HepG2 (cell line): ENCODE measurements around the gene TMEM100. TPM values are rescaled to one million over a fixed set of nuclear protein-coding genes. Genes with fewer than 3 reads are reported as not detected.
A peak's percentile ranks its signal among the peaks of the same experiment; 100 is the strongest.

Experiments
- ATAC-seq: fragments of 200-7000 bp; cut with Tn5 transposase; 3 replicates; pipeline ENCODE4 v1.9.1; 2020; ENCODE audit warnings: mild to moderate bottlenecking, moderate library complexity
- BruUV-seq: library from RNA; stranded (reverse); fragments of 400-500 nt; replicated peaks from 2 replicates; lab custom pipeline; 2021; lab: Mats Ljungman, UMichigan
- CTCF ChIA-PET: fragments of 300-600 bp; formaldehyde crosslinking; extraction: SDS; loops from one replicate; lab custom pipeline; 2021; ENCODE audit warnings: low total read pairs, inconsistent platforms, low intra/inter-chr PET ratio; lab: Yijun Ruan, JAX
- POLR2A ChIA-PET: fragments of 350-600 bp; sonication (Branson Sonifier 250); formaldehyde crosslinking; loops from one replicate; lab custom pipeline; 2020; ENCODE audit warnings: antibody characterized with exemption, inconsistent platforms; lab: Yijun Ruan, JAX
- DNase-seq: peaks from one replicate; pipeline ENCODE4 v3.0.0-alpha.2; 2015; ENCODE audit warnings: low spot score
- FAIRE-seq: peaks from 3 replicates; lab custom pipeline; 2011; peaks lifted over from hg19 to GRCh38; lab: Jason Lieb, UNC
- H2AFZ ChIP-seq: one replicate; pipeline ENCODE4 v1.6.1; 2011; ENCODE audit warnings: low read length, inconsistent platforms
- H3K27ac ChIP-seq: fragments of 300-600 bp; 3 replicates; pipeline ENCODE4 v1.8.0; 2011; ENCODE audit warnings: mixed run types, mild to moderate bottlenecking, mixed read lengths, low read length, inconsistent platforms; ENCODE audit not compliant: insufficient read depth; ENCODE audit errors: extremely low read length
- H3K27me3 ChIP-seq, 2 experiments: fragments of 200-600 bp in 1 of 2; 2 replicates in 1 of 2; 3 replicates in 1 of 2; pipeline versions ENCODE4 v1.6.0 to v1.8.0; 2011; ENCODE audit warnings: low read length in 2 of 2, mild to moderate bottlenecking in 2 of 2, moderate library complexity in 2 of 2, inconsistent platforms in 1 of 2; ENCODE audit not compliant: insufficient read depth in 2 of 2, control insufficient read depth in 1 of 2
- H3K36me3 ChIP-seq, 2 experiments: fragments of 200-600 bp in 1 of 2; replicated peaks in 1 of 2; 2 replicates in 1 of 2; 3 replicates in 1 of 2; pipeline versions ENCODE4 v1.5.1 to v1.8.0; 2011; ENCODE audit warnings: low read length in 2 of 2, inconsistent platforms in 1 of 2; ENCODE audit not compliant: insufficient read depth in 2 of 2, control insufficient read depth in 1 of 2
- H3K4me1 ChIP-seq: 2 replicates; pipeline ENCODE4 v1.5.1; 2012; ENCODE audit warnings: low read length, inconsistent platforms; ENCODE audit not compliant: insufficient read depth
- H3K4me2 ChIP-seq: 2 replicates; pipeline ENCODE4 v1.6.0; 2011; ENCODE audit warnings: low read depth, low read length, inconsistent platforms
- H3K4me3 ChIP-seq, 3 experiments: fragments of 200-600 bp in 1 of 3; sonication (generic), shearing (Covaris generic) in 1 of 3; replicated peaks in 1 of 3; 2 replicates each; pipeline ENCODE4 v1.5.1; 2011 to 2016; ENCODE audit warnings: low read length in 3 of 3, inconsistent platforms in 2 of 3, low read depth in 2 of 3, mild to moderate bottlenecking in 2 of 3, control low read depth in 1 of 3, mixed read lengths in 1 of 3; ENCODE audit not compliant: insufficient read depth in 1 of 3
- H3K79me2 ChIP-seq: one replicate; pipeline ENCODE4 v1.6.1; 2011; ENCODE audit warnings: low read length, inconsistent platforms; ENCODE audit not compliant: insufficient read depth
- H3K9ac ChIP-seq: 2 replicates; pipeline ENCODE4 v1.6.0; 2011; ENCODE audit warnings: mild to moderate bottlenecking, low read depth, low read length, inconsistent platforms; ENCODE audit not compliant: insufficient read depth
- H3K9me3 ChIP-seq: 2 replicates; pipeline ENCODE4 v1.5.1; 2012; ENCODE audit warnings: mild to moderate bottlenecking, low read length
- H4K20me1 ChIP-seq: 2 replicates; pipeline ENCODE4 v1.6.0; 2011; ENCODE audit warnings: inconsistent platforms, mild to moderate bottlenecking, low read length, moderate library complexity; ENCODE audit not compliant: insufficient read depth
- ELF4 ChIP-seq: sonication (generic); formaldehyde crosslinking; IDR thresholded peaks from 2 replicates; pipeline ENCODE4 v1.5.0; 2020; ENCODE audit warnings: missing genetic modification reagents, mild to moderate bottlenecking, moderate library complexity, borderline replicate concordance
- GMEB2 ChIP-seq: IDR thresholded peaks from 2 replicates; pipeline ENCODE4 v1.6.1; 2016; ENCODE audit warnings: missing biosample characterization, missing genetic modification reagents, low read depth
- KLF11 ChIP-seq: IDR thresholded peaks from 2 replicates; pipeline ENCODE4 v1.6.1; 2016; ENCODE audit warnings: missing compliant biosample characterization
- PPARG ChIP-seq: conservative IDR thresholded peaks from 2 replicates; pipeline ENCODE4 v1.6.1; 2016; ENCODE audit warnings: missing biosample characterization, missing genetic modification reagents
- PRPF4 ChIP-seq: fragments of 200-400 bp; formaldehyde crosslinking; IDR thresholded peaks from 2 replicates; pipeline ENCODE4 v1.6.1; 2016; ENCODE audit warnings: low read length, low read depth; ENCODE audit not compliant: poor library complexity, severe bottlenecking
- SPEN ChIP-seq: sonication (generic); formaldehyde crosslinking; IDR thresholded peaks from 2 replicates; pipeline ENCODE4 v1.5.1; 2020; ENCODE audit warnings: low read depth, mild to moderate bottlenecking, missing genetic modification reagents
- WGBS: methylation state at CpG from one replicate; pipeline ENCODE4 v1.1.6; 2017; ENCODE audit warnings: low lambda C conversion rate; 5-methylcytosine and 5-hydroxymethylcytosine counted together
- in situ Hi-C: cut with HindIII; loops from 2 replicates; pipeline ENCODE4 v1.10.0; 2017; ENCODE audit warnings: low pct_unique_long_range_greater_than_20kb; ENCODE audit not compliant: extremely low pct_ligation_motif_present
- intact Hi-C: fragments of 100-400 bp; cut with micrococcal nuclease; formaldehyde crosslinking; loops from one replicate; pipeline ENCODE4 v1.10.0; 2022; ENCODE audit not compliant: unreplicated experiment
- polyA plus RNA-seq, 8 experiments: library from polyadenylated mRNA; depleted of rRNA in 3 of 8; stranded (reverse) in 7 of 8; unstranded in 1 of 8; fragments of >200 nt; fragmentation: Illumina TruSeq in 4 of 8; extraction: Trizol in 4 of 8; gene quantifications; 2 replicates each; pipeline versions ENCODE4 v1.2.1 to v1.2.3, GENCODE V29; 2011 to 2016; ENCODE audit warnings: low read depth in 4 of 8, missing spikeins in 1 of 8, mixed read lengths in 1 of 8; ENCODE audit not compliant: insufficient read depth in 1 of 8
- total RNA-seq, 5 experiments: library from RNA; depleted of rRNA; stranded (reverse); fragments of >200 nt; fragmentation: Illumina TruSeq; extraction: Trizol; gene quantifications; 2 replicates each; pipeline ENCODE4 v1.2.3, GENCODE V29; 2016; ENCODE audit warnings: low read depth in 1 of 5

The TMEM100 gene
- total and polyA plus RNA-seq, 2 of the 13 experiments (the other 11 are each of a cell fraction or from before 2014, with no cell fraction given) = not detected

GRCh38 chr17:55741356-55741700 lies 18.7 kb upstream of the TMEM100 start (continued):
- TF ChIP-seq ELF4 = no peak
- no peak for TF ChIP-seq SPEN
- no peak for TF ChIP-seq KLF11 (CRISPR knock-in tag)
- TF ChIP-seq GMEB2 (CRISPR knock-in tag) = no peak

GRCh38 chr17:55740511-55741355 lies 18.1 kb upstream of the TMEM100 start:
- no TSS peak for BruUV-seq
- no peak for DNase-seq
- WGBS = 34% methylated on average over 10 of the region's 10 CpGs

More at GRCh38 chr17:55740511-55741355, 18.1 kb upstream of the TMEM100 start:
- peaks cover 30% of the 10 kb centered on the region for H3K4me1 ChIP-seq
- H2AFZ ChIP-seq = no peak overlapping the region
- H3K9me3 ChIP-seq = no peaks in the 10 kb centered on the region
- no peak for FAIRE-seq
- H3K27me3 ChIP-seq = no peaks in the 10 kb centered on the region
- H4K20me1 ChIP-seq = no peaks in the 10 kb centered on the region
- no peak overlapping the region for H3K27ac ChIP-seq
- intact Hi-C loops (no loop called here), in situ Hi-C loops (no loop called here)
- ChIA-PET CTCF (no interaction called here), POLR2A (interaction anchor here (1.5 kb wide), 1 partner anchor 10 kb away, joined by 8 read pairs; the partner anchor contains the start of gene PCTP)
- H3K4me2 ChIP-seq = no peak overlapping the region; the same call in 1 of the 2 replicates
- H3K4me3 ChIP-seq = no peak overlapping the region
- peak; percentile 45; the same call in 2 of the 3 replicates for ATAC-seq
- TF ChIP-seq PRPF4 (no peak), PPARG (CRISPR knock-in tag) (peak; percentile 49; the same call in 1 of the 2 replicates)
- no peaks in the 10 kb centered on the region for H3K36me3 ChIP-seq
- no peaks in the 10 kb centered on the region for H3K79me2 ChIP-seq
- H3K9ac ChIP-seq = no peak overlapping the region
